GM12801 (cell line): ENCODE data around the gene MCCD1.

Experiments
- TF ChIP-seq, protein P1 (sequence below): IDR thresholded peaks from one replicate; pipeline ENCODE4 v1.5.1; 2011; ENCODE audit warnings: control low read depth; ENCODE audit not compliant: insufficient read length; ENCODE audit errors: extremely low read depth

The MCCD1 gene

GRCh38 chr6:31569861-31570536, 41.2 kb downstream of the MCCD1 start:
- TF ChIP-seq, protein P1, sequence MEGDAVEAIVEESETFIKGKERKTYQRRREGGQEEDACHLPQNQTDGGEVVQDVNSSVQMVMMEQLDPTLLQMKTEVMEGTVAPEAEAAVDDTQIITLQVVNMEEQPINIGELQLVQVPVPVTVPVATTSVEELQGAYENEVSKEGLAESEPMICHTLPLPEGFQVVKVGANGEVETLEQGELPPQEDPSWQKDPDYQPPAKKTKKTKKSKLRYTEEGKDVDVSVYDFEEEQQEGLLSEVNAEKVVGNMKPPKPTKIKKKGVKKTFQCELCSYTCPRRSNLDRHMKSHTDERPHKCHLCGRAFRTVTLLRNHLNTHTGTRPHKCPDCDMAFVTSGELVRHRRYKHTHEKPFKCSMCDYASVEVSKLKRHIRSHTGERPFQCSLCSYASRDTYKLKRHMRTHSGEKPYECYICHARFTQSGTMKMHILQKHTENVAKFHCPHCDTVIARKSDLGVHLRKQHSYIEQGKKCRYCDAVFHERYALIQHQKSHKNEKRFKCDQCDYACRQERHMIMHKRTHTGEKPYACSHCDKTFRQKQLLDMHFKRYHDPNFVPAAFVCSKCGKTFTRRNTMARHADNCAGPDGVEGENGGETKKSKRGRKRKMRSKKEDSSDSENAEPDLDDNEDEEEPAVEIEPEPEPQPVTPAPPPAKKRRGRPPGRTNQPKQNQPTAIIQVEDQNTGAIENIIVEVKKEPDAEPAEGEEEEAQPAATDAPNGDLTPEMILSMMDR: no peak

DNA sequence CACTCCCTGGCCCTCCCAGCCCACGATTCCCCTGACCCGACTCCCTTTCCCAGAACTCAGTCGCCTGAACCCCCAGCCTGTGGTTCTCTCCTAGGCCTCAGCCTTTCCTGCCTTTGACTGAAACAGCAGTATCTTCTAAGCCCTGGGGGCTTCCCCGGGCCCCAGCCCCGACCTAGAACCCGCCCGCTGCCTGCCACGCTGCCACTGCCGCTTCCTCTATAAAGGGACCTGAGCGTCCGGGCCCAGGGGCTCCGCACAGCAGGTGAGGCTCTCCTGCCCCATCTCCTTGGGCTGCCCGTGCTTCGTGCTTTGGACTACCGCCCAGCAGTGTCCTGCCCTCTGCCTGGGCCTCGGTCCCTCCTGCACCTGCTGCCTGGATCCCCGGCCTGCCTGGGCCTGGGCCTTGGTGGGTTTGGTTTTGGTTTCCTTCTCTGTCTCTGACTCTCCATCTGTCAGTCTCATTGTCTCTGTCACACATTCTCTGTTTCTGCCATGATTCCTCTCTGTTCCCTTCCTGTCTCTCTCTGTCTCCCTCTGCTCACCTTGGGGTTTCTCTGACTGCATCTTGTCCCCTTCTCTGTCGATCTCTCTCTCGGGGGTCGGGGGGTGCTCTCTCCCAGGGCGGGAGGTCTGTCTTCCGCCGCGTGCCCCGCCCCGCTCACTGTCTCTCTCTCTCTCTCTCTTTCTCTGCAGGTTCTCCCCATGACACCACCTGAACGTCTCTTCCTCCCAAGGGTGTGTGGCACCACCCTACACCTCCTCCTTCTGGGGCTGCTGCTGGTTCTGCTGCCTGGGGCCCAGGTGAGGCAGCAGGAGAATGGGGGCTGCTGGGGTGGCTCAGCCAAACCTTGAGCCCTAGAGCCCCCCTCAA, 43.5 kb downstream of the MCCD1 start, which contains the start of gene LTA:
LTA (plus strand) TSS at position 249 of the 871 bp plus-strand sequence; CDS start at position 703, 454 bp downstream.
- TF ChIP-seq, protein P1: no peak

GRCh38 chr6:31573239-31574105, 44.7 kb downstream of the MCCD1 start:
- TF ChIP-seq, protein P1: no peak

DNA sequence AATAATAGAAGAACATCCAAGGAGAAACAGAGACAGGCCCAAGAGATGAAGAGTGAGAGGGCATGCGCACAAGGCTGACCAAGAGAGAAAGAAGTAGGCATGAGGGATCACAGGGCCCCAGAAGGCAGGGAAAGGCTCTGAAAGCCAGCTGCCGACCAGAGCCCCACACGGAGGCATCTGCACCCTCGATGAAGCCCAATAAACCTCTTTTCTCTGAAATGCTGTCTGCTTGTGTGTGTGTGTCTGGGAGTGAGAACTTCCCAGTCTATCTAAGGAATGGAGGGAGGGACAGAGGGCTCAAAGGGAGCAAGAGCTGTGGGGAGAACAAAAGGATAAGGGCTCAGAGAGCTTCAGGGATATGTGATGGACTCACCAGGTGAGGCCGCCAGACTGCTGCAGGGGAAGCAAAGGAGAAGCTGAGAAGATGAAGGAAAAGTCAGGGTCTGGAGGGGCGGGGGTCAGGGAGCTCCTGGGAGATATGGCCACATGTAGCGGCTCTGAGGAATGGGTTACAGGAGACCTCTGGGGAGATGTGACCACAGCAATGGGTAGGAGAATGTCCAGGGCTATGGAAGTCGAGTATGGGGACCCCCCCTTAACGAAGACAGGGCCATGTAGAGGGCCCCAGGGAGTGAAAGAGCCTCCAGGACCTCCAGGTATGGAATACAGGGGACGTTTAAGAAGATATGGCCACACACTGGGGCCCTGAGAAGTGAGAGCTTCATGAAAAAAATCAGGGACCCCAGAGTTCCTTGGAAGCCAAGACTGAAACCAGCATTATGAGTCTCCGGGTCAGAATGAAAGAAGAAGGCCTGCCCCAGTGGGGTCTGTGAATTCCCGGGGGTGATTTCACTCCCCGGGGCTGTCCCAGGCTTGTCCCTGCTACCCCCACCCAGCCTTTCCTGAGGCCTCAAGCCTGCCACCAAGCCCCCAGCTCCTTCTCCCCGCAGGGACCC, 45.6 kb downstream of the MCCD1 start:
- TF ChIP-seq, protein P1: no peak

DNA sequence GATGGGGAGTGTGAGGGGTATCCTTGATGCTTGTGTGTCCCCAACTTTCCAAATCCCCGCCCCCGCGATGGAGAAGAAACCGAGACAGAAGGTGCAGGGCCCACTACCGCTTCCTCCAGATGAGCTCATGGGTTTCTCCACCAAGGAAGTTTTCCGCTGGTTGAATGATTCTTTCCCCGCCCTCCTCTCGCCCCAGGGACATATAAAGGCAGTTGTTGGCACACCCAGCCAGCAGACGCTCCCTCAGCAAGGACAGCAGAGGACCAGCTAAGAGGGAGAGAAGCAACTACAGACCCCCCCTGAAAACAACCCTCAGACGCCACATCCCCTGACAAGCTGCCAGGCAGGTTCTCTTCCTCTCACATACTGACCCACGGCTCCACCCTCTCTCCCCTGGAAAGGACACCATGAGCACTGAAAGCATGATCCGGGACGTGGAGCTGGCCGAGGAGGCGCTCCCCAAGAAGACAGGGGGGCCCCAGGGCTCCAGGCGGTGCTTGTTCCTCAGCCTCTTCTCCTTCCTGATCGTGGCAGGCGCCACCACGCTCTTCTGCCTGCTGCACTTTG, 46.7 kb downstream of the MCCD1 start, which contains the start of gene TNF:
TNF (plus strand) TSS at position 231 of the 567 bp plus-strand sequence; CDS start at position 408, 177 bp downstream.
- TF ChIP-seq, protein P1: no peak

DNA sequence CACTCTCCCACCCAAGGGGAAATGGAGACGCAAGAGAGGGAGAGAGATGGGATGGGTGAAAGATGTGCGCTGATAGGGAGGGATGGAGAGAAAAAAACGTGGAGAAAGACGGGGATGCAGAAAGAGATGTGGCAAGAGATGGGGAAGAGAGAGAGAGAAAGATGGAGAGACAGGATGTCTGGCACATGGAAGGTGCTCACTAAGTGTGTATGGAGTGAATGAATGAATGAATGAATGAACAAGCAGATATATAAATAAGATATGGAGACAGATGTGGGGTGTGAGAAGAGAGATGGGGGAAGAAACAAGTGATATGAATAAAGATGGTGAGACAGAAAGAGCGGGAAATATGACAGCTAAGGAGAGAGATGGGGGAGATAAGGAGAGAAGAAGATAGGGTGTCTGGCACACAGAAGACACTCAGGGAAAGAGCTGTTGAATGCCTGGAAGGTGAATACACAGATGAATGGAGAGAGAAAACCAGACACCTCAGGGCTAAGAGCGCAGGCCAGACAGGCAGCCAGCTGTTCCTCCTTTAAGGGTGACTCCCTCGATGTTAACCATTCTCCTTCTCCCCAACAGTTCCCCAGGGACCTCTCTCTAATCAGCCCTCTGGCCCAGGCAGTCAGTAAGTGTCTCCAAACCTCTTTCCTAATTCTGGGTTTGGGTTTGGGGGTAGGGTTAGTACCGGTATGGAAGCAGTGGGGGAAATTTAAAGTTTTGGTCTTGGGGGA, 47.4 kb downstream of the MCCD1 start:
- TF ChIP-seq, protein P1: no peak
